Fibroblast of villous mesenchyme (primary cell): ENCODE measurements around the gene PRELID1. TPM values are rescaled to one million over a fixed set of nuclear protein-coding genes. Genes with fewer than 3 reads are reported as not detected.
"Not testable (repeated sequence)": the region's sequence is repeated elsewhere in the genome, so short reads cannot be mapped to it uniquely, and the experiment has no call there.

Experiments used
- DNase-seq: peaks from one replicate; pipeline ENCODE4 v3.0.0-alpha.2; 2010; ENCODE audit warnings: low read depth
- H3K4me3 ChIP-seq: 2 replicates; pipeline ENCODE4 v1.5.1; 2011; ENCODE audit warnings: low read depth, mild to moderate bottlenecking, low read length
- total RNA-seq: library from RNA; depleted of rRNA; stranded (reverse); fragments of >200 nt; gene quantifications from 2 replicates; pipeline ENCODE4 v1.2.3, GENCODE V29; 2012
- TF ChIP-seq, protein P1 (sequence below): IDR thresholded peaks from 2 replicates; pipeline ENCODE4 v1.5.1; 2012; ENCODE audit warnings: low read depth, mild to moderate bottlenecking, low read length; ENCODE audit not compliant: insufficient read depth

The PRELID1 gene
- total RNA-seq, 1 donor: 122 TPM

DNA sequence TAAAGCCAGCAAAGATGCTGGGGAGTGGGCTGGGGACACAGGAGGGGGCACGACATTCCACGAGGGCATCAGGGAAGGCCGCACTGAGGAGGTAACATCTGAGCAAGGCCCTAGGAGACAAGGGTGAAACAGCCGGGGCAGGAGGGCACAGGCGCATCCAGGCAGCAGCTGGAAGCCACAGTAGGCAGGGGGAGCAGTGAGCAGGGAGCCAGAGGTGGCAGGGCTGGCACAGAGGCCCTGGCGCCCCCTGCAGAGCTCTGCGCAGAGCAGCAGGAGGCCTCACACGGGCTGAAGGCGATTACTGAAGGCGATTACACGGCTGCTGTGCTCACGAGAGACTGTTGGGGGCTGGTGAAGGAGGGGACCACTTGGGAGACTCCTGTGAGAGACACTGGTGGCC lies 32.5 kb downstream of the PRELID1 start:
- DNase-seq: no peak
- no peak overlapping the region for H3K4me3 ChIP-seq
- TF ChIP-seq, protein P1, sequence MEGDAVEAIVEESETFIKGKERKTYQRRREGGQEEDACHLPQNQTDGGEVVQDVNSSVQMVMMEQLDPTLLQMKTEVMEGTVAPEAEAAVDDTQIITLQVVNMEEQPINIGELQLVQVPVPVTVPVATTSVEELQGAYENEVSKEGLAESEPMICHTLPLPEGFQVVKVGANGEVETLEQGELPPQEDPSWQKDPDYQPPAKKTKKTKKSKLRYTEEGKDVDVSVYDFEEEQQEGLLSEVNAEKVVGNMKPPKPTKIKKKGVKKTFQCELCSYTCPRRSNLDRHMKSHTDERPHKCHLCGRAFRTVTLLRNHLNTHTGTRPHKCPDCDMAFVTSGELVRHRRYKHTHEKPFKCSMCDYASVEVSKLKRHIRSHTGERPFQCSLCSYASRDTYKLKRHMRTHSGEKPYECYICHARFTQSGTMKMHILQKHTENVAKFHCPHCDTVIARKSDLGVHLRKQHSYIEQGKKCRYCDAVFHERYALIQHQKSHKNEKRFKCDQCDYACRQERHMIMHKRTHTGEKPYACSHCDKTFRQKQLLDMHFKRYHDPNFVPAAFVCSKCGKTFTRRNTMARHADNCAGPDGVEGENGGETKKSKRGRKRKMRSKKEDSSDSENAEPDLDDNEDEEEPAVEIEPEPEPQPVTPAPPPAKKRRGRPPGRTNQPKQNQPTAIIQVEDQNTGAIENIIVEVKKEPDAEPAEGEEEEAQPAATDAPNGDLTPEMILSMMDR: peak; percentile 38

GRCh38 chr5:177336603-177337494 lies 33.2 kb downstream of the PRELID1 start:
- no peak for DNase-seq
- TF ChIP-seq, protein P1: no peak
- no peak overlapping the region for H3K4me3 ChIP-seq

- TF ChIP-seq, protein P1: no peak
- no peak for DNase-seq
These were observed 34.9 kb downstream of the PRELID1 start for GRCh38 chr5:177338251-177339106.

GRCh38 chr5:177339107-177339638 lies 35.6 kb downstream of the PRELID1 start:
- TF ChIP-seq, protein P1: no peak
- DNase-seq: peak; percentile 22
- no peak overlapping the region for H3K4me3 ChIP-seq

More at GRCh38 chr5:177338251-177339106, 34.9 kb downstream of the PRELID1 start:
- no peak overlapping the region for H3K4me3 ChIP-seq

- DNase-seq, H3K4me3 ChIP-seq: not testable (repeated sequence)
These were observed 39.4 kb downstream of the PRELID1 start for GRCh38 chr5:177343000-177343399.

GRCh38 chr5:177343777-177344176 lies 40.2 kb downstream of the PRELID1 start:
- no peak overlapping the region for H3K4me3 ChIP-seq
- DNase-seq: no peak
- TF ChIP-seq, protein P1: no peak

GRCh38 chr5:177344891-177345290 lies 41.3 kb downstream of the PRELID1 start:
- no peak for DNase-seq
- H3K4me3 ChIP-seq: no peak overlapping the region
- TF ChIP-seq, protein P1: no peak
